Body of pancreas (tissue), 4 donors: ENCODE results near the gene PSMD13. TPM values are rescaled to one million over a fixed set of nuclear protein-coding genes. Genes with fewer than 3 reads are reported as not detected.

Experiments used
- ATAC-seq: fragments of 150-250 bp; one replicate; pipeline ENCODE4 v1.9.1; 2016
- DNase-seq, 4 donors: peaks; one replicate each; pipeline ENCODE4 v3.0.0-alpha.2; 2019
- H3K27ac ChIP-seq, 4 donors: fragments of 200-600 bp; sonication (generic); 1 replicate in 3 of 4; 2 replicates in 1 of 4; pipeline versions ENCODE4 v1.5.1 to v1.6.1; 2016 to 2019; ENCODE audit warnings: mild to moderate bottlenecking in 1 of 4, mixed read lengths in 1 of 4, moderate library complexity in 1 of 4
- H3K27me3 ChIP-seq, 2 donors: fragments of 200-600 bp; sonication (generic); one replicate each; pipeline ENCODE4 v1.6.0; 2016; ENCODE audit warnings: mild to moderate bottlenecking in 1 of 2
- H3K36me3 ChIP-seq, 2 donors: fragments of 200-600 bp; sonication (generic); replicated peaks in 1 of 2; 2 replicates each; pipeline ENCODE4 v1.5.1; 2016; ENCODE audit warnings: low read depth in 2 of 2; ENCODE audit not compliant: insufficient read depth in 1 of 2
- H3K4me1 ChIP-seq: fragments of 200-600 bp; sonication (generic); one replicate; pipeline ENCODE4 v1.6.0; 2016
- H3K4me3 ChIP-seq, 2 donors: fragments of 200-600 bp; sonication (generic); 1 replicate in 1 of 2; 2 replicates in 1 of 2; pipeline ENCODE4 v1.5.1; 2016 to 2019
- H3K9me3 ChIP-seq, 3 donors: fragments of 200-600 bp; sonication (generic); 1 replicate in 2 of 3; 2 replicates in 1 of 3; pipeline ENCODE4 v1.5.1; 2016
- POLR2A ChIP-seq, 3 donors: fragments of 450-650 bp; IDR thresholded peaks; one replicate each; pipeline ENCODE4 v1.6.1; 2016; ENCODE audit warnings: antibody characterized with exemption in 3 of 3, mild to moderate bottlenecking in 2 of 3
- WGBS, 2 donors: methylation state at CpG; one replicate each; pipeline ENCODE4 v1.1.5; 2017; 5-methylcytosine and 5-hydroxymethylcytosine counted together
- intact Hi-C: fragments of 100-400 bp; cut with DNase I; formaldehyde crosslinking; loops from one replicate; pipeline ENCODE4 v1.15.1; 2023
- total RNA-seq, 2 donors: library from RNA; depleted of rRNA; stranded (reverse); fragments of >200 nt; gene quantifications; one replicate each; pipeline ENCODE4 v1.1.0, GENCODE V29; 2016
- TF ChIP-seq, protein P1 (sequence below), 7 experiments: fragments of 450-650 bp in 4 of 7; fragments of 200-600 bp in 3 of 7; sonication (generic) in 3 of 7; IDR thresholded peaks; one replicate each; pipeline ENCODE4 v1.5.1; 2016 to 2019; ENCODE audit warnings: antibody characterized with exemption in 7 of 7

Gene PSMD13
- total RNA-seq, 2 donors from 2014 or later = 40.2 to 52.4 TPM

DNA sequence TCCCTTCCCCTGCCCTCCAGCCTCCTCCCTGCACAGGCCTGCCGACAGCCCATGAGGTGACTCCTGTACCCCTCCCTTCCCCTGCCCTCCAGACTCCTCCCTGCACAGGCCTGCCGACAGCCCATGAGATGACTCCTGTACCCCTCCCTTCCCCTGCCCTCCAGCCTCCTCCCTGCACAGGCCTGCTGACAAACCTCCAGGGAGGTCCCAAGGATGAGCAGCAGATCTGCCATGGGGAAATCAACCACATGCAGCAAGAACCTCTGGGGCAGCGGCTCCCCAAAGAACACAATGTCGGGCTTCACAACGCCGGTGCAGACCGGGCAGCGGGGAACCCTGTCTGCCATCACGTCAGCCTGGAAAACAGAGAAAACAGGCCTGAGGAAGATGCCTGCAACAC lies 12.9 kb upstream of the PSMD13 start:
- WGBS, 2 donors = 91 to 93% methylated on average over 6 to 9 of the region's 9 CpGs
- Histone ChIP-seq H3K9me3 (no peaks in the 10 kb centered on the region), H3K4me1 (no peaks in the 10 kb centered on the region), H3K36me3 (no peaks in the 10 kb centered on the region), H3K27ac (no peak overlapping the region), H3K27me3 (no peaks in the 10 kb centered on the region), H3K4me3 (no peak overlapping the region)
- intact Hi-C loops = no loop called here
- TF ChIP-seq POLR2A (IDR thresholded peaks at IDR 0.05) = no peak
- TF ChIP-seq, protein P1, sequence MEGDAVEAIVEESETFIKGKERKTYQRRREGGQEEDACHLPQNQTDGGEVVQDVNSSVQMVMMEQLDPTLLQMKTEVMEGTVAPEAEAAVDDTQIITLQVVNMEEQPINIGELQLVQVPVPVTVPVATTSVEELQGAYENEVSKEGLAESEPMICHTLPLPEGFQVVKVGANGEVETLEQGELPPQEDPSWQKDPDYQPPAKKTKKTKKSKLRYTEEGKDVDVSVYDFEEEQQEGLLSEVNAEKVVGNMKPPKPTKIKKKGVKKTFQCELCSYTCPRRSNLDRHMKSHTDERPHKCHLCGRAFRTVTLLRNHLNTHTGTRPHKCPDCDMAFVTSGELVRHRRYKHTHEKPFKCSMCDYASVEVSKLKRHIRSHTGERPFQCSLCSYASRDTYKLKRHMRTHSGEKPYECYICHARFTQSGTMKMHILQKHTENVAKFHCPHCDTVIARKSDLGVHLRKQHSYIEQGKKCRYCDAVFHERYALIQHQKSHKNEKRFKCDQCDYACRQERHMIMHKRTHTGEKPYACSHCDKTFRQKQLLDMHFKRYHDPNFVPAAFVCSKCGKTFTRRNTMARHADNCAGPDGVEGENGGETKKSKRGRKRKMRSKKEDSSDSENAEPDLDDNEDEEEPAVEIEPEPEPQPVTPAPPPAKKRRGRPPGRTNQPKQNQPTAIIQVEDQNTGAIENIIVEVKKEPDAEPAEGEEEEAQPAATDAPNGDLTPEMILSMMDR (IDR thresholded peaks at IDR 0.05) = no peak
- DNase-seq = no peak
- ATAC-seq = no peak

DNA sequence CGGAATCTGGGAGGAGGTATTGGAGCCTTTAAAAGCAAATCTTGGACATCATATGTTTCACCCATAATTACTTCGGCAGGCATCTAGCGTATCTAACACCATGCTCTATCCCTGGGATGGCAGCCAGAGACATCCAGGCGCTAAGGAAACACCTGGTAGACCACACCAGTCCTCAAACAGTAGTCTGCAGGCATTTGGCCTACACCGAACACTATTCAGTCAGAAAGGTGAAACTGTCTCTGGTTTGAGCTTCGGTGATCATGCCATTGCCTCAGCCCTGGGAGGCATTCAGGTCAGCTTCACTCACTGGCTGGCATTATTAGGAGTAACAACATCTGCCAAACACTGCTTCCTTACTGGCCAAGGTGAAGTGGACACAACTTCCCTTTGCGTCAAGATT lies 12.4 kb upstream of the PSMD13 start:
- intact Hi-C loops = no loop called here
- H3K36me3 ChIP-seq = no peaks in the 10 kb centered on the region
- no peaks in the 10 kb centered on the region for H3K9me3 ChIP-seq
- 84 to 98% methylated on average over 7 of the region's 7 CpGs for WGBS, 2 donors
- H3K27me3 ChIP-seq = no peaks in the 10 kb centered on the region
- no peak for ATAC-seq
- no peak overlapping the region for H3K4me3 ChIP-seq
- H3K4me1 ChIP-seq = no peaks in the 10 kb centered on the region
- no peak for DNase-seq
- TF ChIP-seq, protein P1 (IDR thresholded peaks at IDR 0.05) = no peak
- no peak for TF ChIP-seq POLR2A (IDR thresholded peaks at IDR 0.05)
- H3K27ac ChIP-seq = no peak overlapping the region

DNA sequence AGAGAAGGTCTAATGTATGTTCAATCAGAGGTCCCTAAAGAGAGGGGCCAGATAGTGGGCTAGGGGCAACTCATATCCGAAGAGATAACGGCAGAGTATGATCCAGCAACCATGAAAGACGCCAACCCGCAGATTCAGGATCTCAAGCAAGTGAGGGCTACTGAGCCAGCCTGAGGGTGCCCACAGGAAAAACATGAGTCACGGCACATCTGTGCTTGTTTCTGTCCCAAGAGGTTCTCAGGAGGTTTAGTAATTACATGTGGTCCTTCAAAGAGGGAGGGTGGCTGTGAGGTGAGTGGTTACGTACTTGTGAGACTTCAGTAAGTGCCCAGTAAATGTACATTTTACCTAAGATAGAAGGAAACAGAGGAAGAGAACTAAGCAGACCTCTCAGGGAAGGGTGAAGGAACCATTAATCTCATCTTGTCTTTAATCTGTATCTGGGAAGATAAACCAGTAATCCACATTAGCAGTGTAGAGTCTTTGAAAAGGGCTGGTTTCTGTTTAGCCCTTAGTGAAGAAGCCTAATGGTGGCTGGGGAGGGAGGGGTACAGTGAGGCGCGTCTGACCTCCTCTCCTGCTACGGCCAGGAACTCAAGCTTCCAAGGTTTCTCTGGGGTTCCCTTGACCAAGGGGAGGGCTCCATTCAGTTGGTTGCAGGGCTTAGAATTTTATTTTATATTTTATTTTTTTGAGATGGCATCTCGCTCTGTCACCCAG lies 10.9 kb upstream of the PSMD13 start:
- WGBS, 2 donors = 94 to 95% methylated on average over 10 of the region's 10 CpGs
- no peak for DNase-seq
- H3K9me3 ChIP-seq = no peaks in the 10 kb centered on the region

DNA sequence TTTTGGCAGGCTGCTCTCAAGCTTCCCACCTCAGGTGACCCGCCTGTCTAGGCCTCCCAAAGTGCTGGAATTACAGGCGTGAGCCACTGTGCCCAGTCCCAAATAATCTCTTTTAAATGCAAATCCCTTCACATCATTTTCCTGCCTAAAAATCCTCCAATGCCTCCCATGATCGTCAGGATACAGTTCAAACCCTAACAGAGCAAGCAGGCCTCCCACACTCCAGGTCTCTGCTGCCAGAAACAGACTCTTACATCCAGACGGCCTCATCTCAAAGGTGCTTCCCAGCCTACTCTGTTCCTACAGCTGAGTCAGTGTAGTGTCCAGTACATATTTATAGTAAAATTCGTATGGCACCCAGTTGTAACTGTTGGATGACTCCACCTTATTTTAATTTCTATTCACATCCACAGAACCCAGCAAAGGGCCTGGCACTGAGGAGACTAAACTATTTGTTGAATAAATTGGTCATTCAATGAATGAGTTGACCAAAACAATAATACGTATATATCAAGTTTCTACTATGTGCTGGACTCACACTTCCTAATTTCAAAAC lies 8.9 kb upstream of the PSMD13 start:
- DNase-seq = no peak
- no peak for ATAC-seq
- no peaks in the 10 kb centered on the region for H3K36me3 ChIP-seq
- H3K4me3 ChIP-seq = no peak overlapping the region
- H3K27me3 ChIP-seq = no peaks in the 10 kb centered on the region
- WGBS, 2 donors = 83 to 89% methylated on average over 6 of the region's 6 CpGs
- no peaks in the 10 kb centered on the region for H3K4me1 ChIP-seq
- intact Hi-C loops = no loop called here
- no peaks in the 10 kb centered on the region for H3K9me3 ChIP-seq
- no peak overlapping the region for H3K27ac ChIP-seq
- TF ChIP-seq, protein P1 (IDR thresholded peaks at IDR 0.05) = no peak

More for the DNA sequence above, 10.9 kb upstream of the PSMD13 start:
- intact Hi-C loops = no loop called here
- no peak for TF ChIP-seq POLR2A (IDR thresholded peaks at IDR 0.05)
- TF ChIP-seq, protein P1 (IDR thresholded peaks at IDR 0.05) = no peak
- Histone ChIP-seq H3K4me3 (no peak overlapping the region), H3K27ac (no peak overlapping the region), H3K27me3 (no peaks in the 10 kb centered on the region), H3K4me1 (no peaks in the 10 kb centered on the region), H3K36me3 (no peaks in the 10 kb centered on the region)
- ATAC-seq = no peak

DNA sequence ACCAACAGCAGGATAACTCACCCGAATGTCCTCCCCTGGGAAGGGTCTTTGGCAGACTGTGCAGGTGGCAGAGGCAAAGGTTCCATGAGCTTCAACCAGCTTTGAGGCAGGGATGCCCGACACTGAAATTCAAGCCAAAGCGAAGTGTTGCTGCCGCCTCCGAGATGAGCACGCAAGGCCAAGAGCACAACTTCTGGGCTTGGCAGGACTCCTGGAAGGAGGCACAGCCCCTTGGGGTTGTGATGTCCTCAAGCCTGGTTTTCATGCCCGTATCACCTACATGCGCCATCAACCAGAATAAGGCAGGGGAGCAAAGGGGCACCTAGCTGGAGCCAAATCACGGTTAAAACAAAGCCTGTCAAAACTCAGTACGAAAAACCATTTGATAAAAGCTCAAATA lies 6.3 kb upstream of the PSMD13 start:
- no peaks in the 10 kb centered on the region for H3K36me3 ChIP-seq
- no peak overlapping the region for H3K4me3 ChIP-seq
- ATAC-seq (no peak), DNase-seq (no peak)
- no peaks in the 10 kb centered on the region for H3K9me3 ChIP-seq
- 92 to 97% methylated on average over 10 of the region's 10 CpGs for WGBS, 2 donors
- no peaks in the 10 kb centered on the region for H3K27me3 ChIP-seq
- no peak for TF ChIP-seq POLR2A (IDR thresholded peaks at IDR 0.05)
- TF ChIP-seq, protein P1 (IDR thresholded peaks at IDR 0.05) = no peak
- no peak overlapping the region for H3K27ac ChIP-seq
- intact Hi-C loops = loop anchor here (10.0 kb wide), 1 partner anchor 134 kb away; the partner anchor contains the start of gene B4GALNT4
- peaks cover 11% of the 10 kb centered on the region for H3K4me1 ChIP-seq
